HG02884 (cell line): ENCODE data around the gene RNF181.
A peak's percentile ranks its signal among the peaks of the same experiment; 100 is the strongest.
"Not testable (repeated sequence)": the region's sequence is repeated elsewhere in the genome, so short reads cannot be mapped to it uniquely, and the experiment has no call there.

Experiments
- ATAC-seq: cut with Tn5 transposase; IDR thresholded peaks from one replicate; pipeline ENCODE4 v1.9.1; 2021; ENCODE audit warnings: mild to moderate bottlenecking, moderate library complexity; ENCODE audit not compliant: unreplicated experiment

RNF181 gene

GRCh38 chr2:85577063-85577385 is 18.5 kb upstream of the RNF181 start:
- no peak for ATAC-seq

GRCh38 chr2:85577386-85578242 is 17.9 kb upstream of the RNF181 start, which contains the start of gene VAMP8:
TSS of gene VAMP8 (plus strand) at chr2:85577586. CDS start at chr2:85577647, 61 bp downstream.
- peak; percentile 61 for ATAC-seq

- no peak for ATAC-seq
Measured at GRCh38 chr2:85578243-85579180, 17.0 kb upstream of the RNF181 start.

GRCh38 chr2:85579266-85579935 is 16.1 kb upstream of the RNF181 start:
- no peak for ATAC-seq

GRCh38 chr2:85580206-85580605 is 15.3 kb upstream of the RNF181 start:
- ATAC-seq = no peak

GRCh38 chr2:85582492-85582891 is 13.1 kb upstream of the RNF181 start:
- ATAC-seq = no peak

- peak; percentile 12 for ATAC-seq
Measured at GRCh38 chr2:85583667-85584353, 11.7 kb upstream of the RNF181 start.

GRCh38 chr2:85584354-85584856 is 11.1 kb upstream of the RNF181 start, which contains the start of gene VAMP5:
TSS of gene VAMP5 (plus strand) at chr2:85584431. CDS start at chr2:85584491, 60 bp downstream.
- ATAC-seq = peak; percentile 41

GRCh38 chr2:85584857-85585780 is 10.4 kb upstream of the RNF181 start:
- peak; percentile 49 for ATAC-seq

- no peak for ATAC-seq
Measured at GRCh38 chr2:85585781-85586105, 9.8 kb upstream of the RNF181 start.

- no peak for ATAC-seq
Measured at GRCh38 chr2:85588236-85588635, 7.3 kb upstream of the RNF181 start.

GRCh38 chr2:85588645-85589044 is 6.9 kb upstream of the RNF181 start:
- no peak for ATAC-seq

GRCh38 chr2:85589181-85589580 is 6.4 kb upstream of the RNF181 start:
- ATAC-seq = no peak

- no peak for ATAC-seq
Measured at GRCh38 chr2:85589982-85590791, 5.4 kb upstream of the RNF181 start.

- ATAC-seq = no peak
Measured at GRCh38 chr2:85590950-85591349, 4.6 kb upstream of the RNF181 start.

- no peak for ATAC-seq
Measured at GRCh38 chr2:85591563-85591962, 4.0 kb upstream of the RNF181 start.

- ATAC-seq = not testable (repeated sequence)
Measured at GRCh38 chr2:85592299-85592698, 3.2 kb upstream of the RNF181 start.

- ATAC-seq = no peak
Measured at GRCh38 chr2:85593023-85593422, 2.5 kb upstream of the RNF181 start.
